HepG2 (cell line): ENCODE data around the gene ATP6V0A1. TPM values are rescaled to one million over a fixed set of nuclear protein-coding genes. Genes with fewer than 3 reads are reported as not detected.

Source experiments
- BORCS8-MEF2B ChIP-seq: sonication (generic); formaldehyde crosslinking; IDR thresholded peaks from 2 replicates; pipeline ENCODE4 v1.8.0; 2022; ENCODE audit warnings: mild to moderate bottlenecking, missing genetic modification reagents
- HNRNPLL ChIP-seq: fragments of 200-400 bp; formaldehyde crosslinking; IDR thresholded peaks from 2 replicates; pipeline ENCODE4 v1.6.1; 2017; ENCODE audit warnings: mild to moderate bottlenecking, low read depth, low read length; ENCODE audit not compliant: poor library complexity, severe bottlenecking
- MTF2 ChIP-seq: sonication (generic); formaldehyde crosslinking; IDR thresholded peaks from 2 replicates; pipeline ENCODE4 v1.5.0; 2020; ENCODE audit warnings: missing genetic modification reagents, borderline replicate concordance
- NFATC3 ChIP-seq: sonication (generic); formaldehyde crosslinking; IDR thresholded peaks from 2 replicates; pipeline ENCODE4 v1.5.1; 2020; ENCODE audit warnings: mild to moderate bottlenecking, missing genetic modification reagents
- NFE2 ChIP-seq: sonication (generic); formaldehyde crosslinking; IDR thresholded peaks from 2 replicates; pipeline ENCODE4 v1.4.0; 2020; ENCODE audit warnings: missing genetic modification reagents
- SIX4 ChIP-seq: sonication (generic); formaldehyde crosslinking; IDR thresholded peaks from 2 replicates; pipeline ENCODE4 v1.4.0; 2020; ENCODE audit warnings: missing genetic modification reagents
- ZNF326 ChIP-seq: sonication (generic); formaldehyde crosslinking; IDR thresholded peaks from 2 replicates; pipeline ENCODE4 v1.4.0; 2020; ENCODE audit warnings: missing genetic modification reagents, borderline replicate concordance
- ZNF354B ChIP-seq: sonication (generic); formaldehyde crosslinking; IDR thresholded peaks from 2 replicates; pipeline ENCODE4 v1.8.0; 2022; ENCODE audit warnings: mild to moderate bottlenecking, missing genetic modification reagents
- ZNF446 ChIP-seq: sonication (generic); formaldehyde crosslinking; IDR thresholded peaks from 2 replicates; pipeline ENCODE4 v1.5.0; 2020; ENCODE audit warnings: mild to moderate bottlenecking, missing genetic modification reagents
- ZNF558 ChIP-seq: sonication (generic); formaldehyde crosslinking; IDR thresholded peaks from 2 replicates; pipeline ENCODE4 v1.9.0; 2022; ENCODE audit warnings: mild to moderate bottlenecking, missing genetic modification reagents, borderline replicate concordance
- ZNF746 ChIP-seq: sonication (generic); formaldehyde crosslinking; IDR thresholded peaks from 2 replicates; pipeline ENCODE4 v1.8.0; 2022; ENCODE audit warnings: mild to moderate bottlenecking, missing genetic modification reagents
- ZNF788 ChIP-seq: sonication (generic); formaldehyde crosslinking; IDR thresholded peaks from 2 replicates; pipeline ENCODE4 v1.5.0; 2020; ENCODE audit warnings: mild to moderate bottlenecking, missing genetic modification reagents, borderline replicate concordance
- ZXDC ChIP-seq: sonication (generic); formaldehyde crosslinking; IDR thresholded peaks from 2 replicates; pipeline ENCODE4 v1.5.0; 2020; ENCODE audit warnings: mild to moderate bottlenecking, missing genetic modification reagents
- polyA plus RNA-seq, 8 experiments: library from polyadenylated mRNA; depleted of rRNA in 3 of 8; stranded (reverse) in 7 of 8; unstranded in 1 of 8; fragments of >200 nt; fragmentation: Illumina TruSeq in 4 of 8; extraction: Trizol in 4 of 8; gene quantifications; 2 replicates each; pipeline versions ENCODE4 v1.2.1 to v1.2.3, GENCODE V29; 2011 to 2016; ENCODE audit warnings: low read depth in 4 of 8, missing spikeins in 1 of 8, mixed read lengths in 1 of 8; ENCODE audit not compliant: insufficient read depth in 1 of 8
- total RNA-seq, 5 experiments: library from RNA; depleted of rRNA; stranded (reverse); fragments of >200 nt; fragmentation: Illumina TruSeq; extraction: Trizol; gene quantifications; 2 replicates each; pipeline ENCODE4 v1.2.3, GENCODE V29; 2016; ENCODE audit warnings: low read depth in 1 of 5
- TF ChIP-seq, protein P1 (sequence below), 2 experiments: sonication (generic) in 1 of 2; formaldehyde crosslinking in 1 of 2; IDR thresholded peaks; 2 replicates each; pipeline versions ENCODE4 v1.4.0 to v1.6.1; 2016 to 2020; ENCODE audit warnings: borderline replicate concordance in 1 of 2, low read depth in 1 of 2, mild to moderate bottlenecking in 1 of 2, missing genetic modification reagents in 1 of 2
- TF ChIP-seq, protein P2 (sequence below): sonication (generic); formaldehyde crosslinking; conservative IDR thresholded peaks from 2 replicates; pipeline ENCODE4 v1.8.0; 2022; ENCODE audit warnings: low read depth, missing genetic modification reagents
- TF ChIP-seq, protein P3 (sequence below): sonication (generic); formaldehyde crosslinking; IDR thresholded peaks from 2 replicates; pipeline ENCODE4 v1.4.0; 2020; ENCODE audit warnings: low read depth, mild to moderate bottlenecking, missing genetic modification reagents
- TF ChIP-seq, protein P4 (sequence below): sonication (generic); formaldehyde crosslinking; IDR thresholded peaks from 2 replicates; pipeline ENCODE4 v1.5.1; 2020; ENCODE audit warnings: mild to moderate bottlenecking, missing genetic modification reagents, moderate library complexity

ATP6V0A1 gene
- total and polyA plus RNA-seq, 2 of the 13 experiments (the other 11 are each of a cell fraction or from before 2014, with no cell fraction given), result 27.9 to 54.1 TPM

DNA sequence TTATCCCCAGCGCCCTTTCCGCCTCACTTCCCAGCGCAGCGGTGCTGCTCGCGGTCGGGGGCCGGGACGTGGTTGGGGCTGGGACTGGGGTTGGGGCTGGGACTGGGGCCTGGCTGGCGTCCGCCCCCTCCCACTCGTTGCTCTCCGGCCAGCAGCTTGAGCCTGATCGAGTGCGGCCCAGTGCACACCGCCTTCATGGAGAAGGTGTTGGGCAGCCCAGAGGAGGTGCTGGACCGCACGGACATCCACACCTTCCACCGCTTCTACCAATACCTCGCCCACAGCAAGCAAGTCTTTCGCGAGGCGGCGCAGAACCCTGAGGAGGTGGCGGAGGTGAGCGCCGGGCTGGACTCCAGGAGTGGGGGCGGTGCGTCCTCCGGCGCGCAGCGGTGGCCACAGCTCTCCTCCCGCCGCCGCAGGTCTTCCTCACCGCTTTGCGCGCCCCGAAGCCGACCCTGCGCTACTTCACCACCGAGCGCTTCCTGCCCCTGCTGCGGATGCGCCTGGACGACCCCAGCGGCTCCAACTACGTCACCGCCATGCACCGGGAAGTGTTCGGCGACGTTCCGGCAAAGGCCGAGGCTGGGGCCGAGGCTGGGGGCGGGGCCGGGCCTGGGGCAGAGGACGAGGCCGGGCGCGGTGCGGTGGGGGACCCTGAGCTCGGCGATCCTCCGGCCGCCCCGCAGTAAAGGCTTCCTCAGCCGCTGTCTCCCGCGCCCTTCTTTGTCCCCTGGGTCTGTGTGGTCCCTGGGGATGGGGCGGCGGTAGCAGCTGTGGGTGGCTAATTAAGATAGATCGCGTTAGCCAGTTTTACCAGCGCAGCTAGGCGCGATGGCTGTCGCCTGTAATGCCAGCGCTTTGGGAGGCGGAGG, 95.8 kb downstream of the ATP6V0A1 start (continued):
- TF ChIP-seq, protein P1, sequence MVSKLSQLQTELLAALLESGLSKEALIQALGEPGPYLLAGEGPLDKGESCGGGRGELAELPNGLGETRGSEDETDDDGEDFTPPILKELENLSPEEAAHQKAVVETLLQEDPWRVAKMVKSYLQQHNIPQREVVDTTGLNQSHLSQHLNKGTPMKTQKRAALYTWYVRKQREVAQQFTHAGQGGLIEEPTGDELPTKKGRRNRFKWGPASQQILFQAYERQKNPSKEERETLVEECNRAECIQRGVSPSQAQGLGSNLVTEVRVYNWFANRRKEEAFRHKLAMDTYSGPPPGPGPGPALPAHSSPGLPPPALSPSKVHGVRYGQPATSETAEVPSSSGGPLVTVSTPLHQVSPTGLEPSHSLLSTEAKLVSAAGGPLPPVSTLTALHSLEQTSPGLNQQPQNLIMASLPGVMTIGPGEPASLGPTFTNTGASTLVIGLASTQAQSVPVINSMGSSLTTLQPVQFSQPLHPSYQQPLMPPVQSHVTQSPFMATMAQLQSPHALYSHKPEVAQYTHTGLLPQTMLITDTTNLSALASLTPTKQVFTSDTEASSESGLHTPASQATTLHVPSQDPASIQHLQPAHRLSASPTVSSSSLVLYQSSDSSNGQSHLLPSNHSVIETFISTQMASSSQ (IDR thresholded peaks at IDR 0.05; ENCODE audit: low read depth), result no peak
- TF ChIP-seq, protein P1 (CRISPR knock-in tag; IDR thresholded peaks at IDR 0.05; ENCODE audit: borderline replicate concordance), result peak; percentile 83
- TF ChIP-seq NFATC3 (no peak), NFE2 (CRISPR knock-in tag) (no peak), ZNF558 (CRISPR knock-in tag) (peak; percentile 89; the same call in 1 of the 2 replicates), ZNF326 (CRISPR knock-in tag) (no peak), HNRNPLL (peak; percentile 99), ZNF746 (CRISPR knock-in tag) (no peak), ZNF788 (CRISPR knock-in tag) (peak; percentile 83; the same call in 1 of the 2 replicates), ZNF446 (peak; percentile 90; the same call in 1 of the 2 replicates), SIX4 (CRISPR knock-in tag) (no peak), BORCS8-MEF2B (CRISPR knock-in tag) (peak; percentile 74), MTF2 (CRISPR knock-in tag) (peak; percentile 87; the same call in 1 of the 2 replicates), ZXDC (peak; percentile 98), ZNF354B (CRISPR knock-in tag) (no peak)
- TF ChIP-seq, protein P2, sequence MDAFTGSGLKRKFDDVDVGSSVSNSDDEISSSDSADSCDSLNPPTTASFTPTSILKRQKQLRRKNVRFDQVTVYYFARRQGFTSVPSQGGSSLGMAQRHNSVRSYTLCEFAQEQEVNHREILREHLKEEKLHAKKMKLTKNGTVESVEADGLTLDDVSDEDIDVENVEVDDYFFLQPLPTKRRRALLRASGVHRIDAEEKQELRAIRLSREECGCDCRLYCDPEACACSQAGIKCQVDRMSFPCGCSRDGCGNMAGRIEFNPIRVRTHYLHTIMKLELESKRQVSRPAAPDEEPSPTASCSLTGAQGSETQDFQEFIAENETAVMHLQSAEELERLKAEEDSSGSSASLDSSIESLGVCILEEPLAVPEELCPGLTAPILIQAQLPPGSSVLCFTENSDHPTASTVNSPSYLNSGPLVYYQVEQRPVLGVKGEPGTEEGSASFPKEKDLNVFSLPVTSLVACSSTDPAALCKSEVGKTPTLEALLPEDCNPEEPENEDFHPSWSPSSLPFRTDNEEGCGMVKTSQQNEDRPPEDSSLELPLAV, result peak; percentile 33; the same call in 1 of the 2 replicates
- TF ChIP-seq, protein P3, sequence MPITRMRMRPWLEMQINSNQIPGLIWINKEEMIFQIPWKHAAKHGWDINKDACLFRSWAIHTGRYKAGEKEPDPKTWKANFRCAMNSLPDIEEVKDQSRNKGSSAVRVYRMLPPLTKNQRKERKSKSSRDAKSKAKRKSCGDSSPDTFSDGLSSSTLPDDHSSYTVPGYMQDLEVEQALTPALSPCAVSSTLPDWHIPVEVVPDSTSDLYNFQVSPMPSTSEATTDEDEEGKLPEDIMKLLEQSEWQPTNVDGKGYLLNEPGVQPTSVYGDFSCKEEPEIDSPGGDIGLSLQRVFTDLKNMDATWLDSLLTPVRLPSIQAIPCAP (CRISPR knock-in tag), result no peak
- TF ChIP-seq, protein P4, sequence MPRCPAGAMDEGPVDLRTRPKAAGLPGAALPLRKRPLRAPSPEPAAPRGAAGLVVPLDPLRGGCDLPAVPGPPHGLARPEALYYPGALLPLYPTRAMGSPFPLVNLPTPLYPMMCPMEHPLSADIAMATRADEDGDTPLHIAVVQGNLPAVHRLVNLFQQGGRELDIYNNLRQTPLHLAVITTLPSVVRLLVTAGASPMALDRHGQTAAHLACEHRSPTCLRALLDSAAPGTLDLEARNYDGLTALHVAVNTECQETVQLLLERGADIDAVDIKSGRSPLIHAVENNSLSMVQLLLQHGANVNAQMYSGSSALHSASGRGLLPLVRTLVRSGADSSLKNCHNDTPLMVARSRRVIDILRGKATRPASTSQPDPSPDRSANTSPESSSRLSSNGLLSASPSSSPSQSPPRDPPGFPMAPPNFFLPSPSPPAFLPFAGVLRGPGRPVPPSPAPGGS (CRISPR knock-in tag), result peak; percentile 64; the same call in 1 of the 2 replicates
